H9 (cell line): ENCODE measurements around the gene C17orf50. TPM values are rescaled to one million over a fixed set of nuclear protein-coding genes. Genes with fewer than 3 reads are reported as not detected.
"Not testable (repeated sequence)": the region's sequence is repeated elsewhere in the genome, so short reads cannot be mapped to it uniquely, and the experiment has no call there.

Experiments used
- DNase-seq: peaks from one replicate; pipeline ENCODE4 v3.0.0-alpha.2; 2017
- H2AFZ ChIP-seq: one replicate; pipeline ENCODE4 v1.6.1; 2013; ENCODE audit warnings: mild to moderate bottlenecking, low read length, control low read depth, moderate library complexity
- H2AK5ac ChIP-seq: 2 replicates; pipeline ENCODE4 v1.6.1; 2013; ENCODE audit warnings: low read length, control low read depth, mixed read lengths; ENCODE audit not compliant: insufficient read length
- H2BK120ac ChIP-seq: one replicate; pipeline ENCODE4 v1.6.1; 2013; ENCODE audit warnings: low read depth, mild to moderate bottlenecking, low read length, control low read depth, inconsistent platforms; ENCODE audit not compliant: poor library complexity, severe bottlenecking
- H2BK12ac ChIP-seq: 2 replicates; pipeline ENCODE4 v1.6.1; 2013; ENCODE audit warnings: low read length, control low read depth, mixed read lengths, low read depth; ENCODE audit not compliant: insufficient read length
- H2BK15ac ChIP-seq: 2 replicates; pipeline ENCODE4 v1.6.1; 2013; ENCODE audit warnings: low read depth, low read length, control low read depth
- H2BK20ac ChIP-seq: one replicate; pipeline ENCODE4 v1.6.1; 2013; ENCODE audit warnings: low read depth, mild to moderate bottlenecking, low read length, control low read depth, inconsistent platforms; ENCODE audit not compliant: poor library complexity, severe bottlenecking
- H2BK5ac ChIP-seq: 2 replicates; pipeline ENCODE4 v1.6.1; 2013; ENCODE audit warnings: low read length, control low read depth, mixed read lengths; ENCODE audit not compliant: insufficient read length
- H3K14ac ChIP-seq: 2 replicates; pipeline ENCODE4 v1.6.1; 2013; ENCODE audit warnings: low read length, control low read depth; ENCODE audit not compliant: insufficient read depth
- H3K18ac ChIP-seq: 2 replicates; pipeline ENCODE4 v1.6.1; 2013; ENCODE audit warnings: low read depth, mild to moderate bottlenecking, mixed read lengths, low read length, control low read depth; ENCODE audit not compliant: insufficient read length
- H3K23ac ChIP-seq: 2 replicates; pipeline ENCODE4 v1.6.1; 2013; ENCODE audit warnings: low read length, control low read depth, mixed read lengths, low read depth; ENCODE audit not compliant: insufficient read length
- H3K23me2 ChIP-seq: 2 replicates; pipeline ENCODE4 v1.6.1; 2013; ENCODE audit warnings: low read depth, mild to moderate bottlenecking, mixed read lengths, low read length, control low read depth; ENCODE audit not compliant: insufficient read length, poor library complexity, severe bottlenecking
- H3K27ac ChIP-seq: 2 replicates; pipeline ENCODE4 v1.5.1; 2013; ENCODE audit warnings: low read length, control low read depth, mixed read lengths, low read depth; ENCODE audit not compliant: insufficient read length
- H3K27me3 ChIP-seq: 2 replicates; pipeline ENCODE4 v1.6.1; 2013; ENCODE audit warnings: low read length, control low read depth, inconsistent platforms; ENCODE audit not compliant: insufficient read depth
- H3K4ac ChIP-seq: 2 replicates; pipeline ENCODE4 v1.6.1; 2013; ENCODE audit warnings: low read depth, mild to moderate bottlenecking, control low read depth, inconsistent platforms, low read length, moderate library complexity
- H3K4me1 ChIP-seq: 2 replicates; pipeline ENCODE4 v1.6.1; 2013; ENCODE audit warnings: low read length, control low read depth, inconsistent platforms; ENCODE audit not compliant: insufficient read depth
- H3K4me2 ChIP-seq: 2 replicates; pipeline ENCODE4 v1.6.1; 2013; ENCODE audit warnings: low read length, control low read depth, mixed read lengths; ENCODE audit not compliant: insufficient read length, insufficient read depth
- H3K56ac ChIP-seq: 2 replicates; pipeline ENCODE4 v1.6.1; 2013; ENCODE audit warnings: low read depth, mild to moderate bottlenecking, mixed read lengths, low read length, control low read depth; ENCODE audit not compliant: insufficient read length
- H3K79me1 ChIP-seq: 2 replicates; pipeline ENCODE4 v1.6.1; 2013; ENCODE audit warnings: low read depth, mild to moderate bottlenecking, moderate library complexity, low read length, control low read depth, inconsistent platforms; ENCODE audit not compliant: insufficient read depth, poor library complexity, severe bottlenecking
- H3K79me2 ChIP-seq: 2 replicates; pipeline ENCODE4 v1.6.1; 2013; ENCODE audit warnings: low read length, control low read depth, inconsistent platforms; ENCODE audit not compliant: insufficient read depth
- H3K9ac ChIP-seq: 2 replicates; pipeline ENCODE4 v1.6.1; 2013; ENCODE audit warnings: low read length, control low read depth, mixed read lengths; ENCODE audit not compliant: insufficient read length; ENCODE audit errors: extremely low read depth
- H3K9me3 ChIP-seq: one replicate; pipeline ENCODE4 v1.6.1; 2013; ENCODE audit warnings: low read depth, low read length, inconsistent platforms; ENCODE audit not compliant: control insufficient read depth
- H3T11ph ChIP-seq: one replicate; pipeline ENCODE4 v1.6.1; 2013; ENCODE audit warnings: mild to moderate bottlenecking, low read length, control low read depth, inconsistent platforms
- H4K20me1 ChIP-seq: one replicate; pipeline ENCODE4 v1.6.1; 2013; ENCODE audit not compliant: control insufficient read depth, insufficient read length, insufficient read depth
- H4K5ac ChIP-seq: 2 replicates; pipeline ENCODE4 v1.6.1; 2013; ENCODE audit warnings: low read depth, mild to moderate bottlenecking, mixed read lengths, low read length, control low read depth; ENCODE audit not compliant: insufficient read length
- H4K8ac ChIP-seq: replicated peaks from 2 replicates; pipeline ENCODE4 v1.6.1; 2013; ENCODE audit warnings: low read length, control low read depth, mixed read lengths, low read depth; ENCODE audit not compliant: insufficient read length
- H4K91ac ChIP-seq: 2 replicates; pipeline ENCODE4 v1.6.1; 2013; ENCODE audit warnings: low read depth, mild to moderate bottlenecking, moderate library complexity, mixed read lengths, low read length, control low read depth; ENCODE audit not compliant: insufficient read length
- H3K27ac Mint-ChIP-seq, 3 experiments: 2 replicates in 2 of 3; 3 replicates in 1 of 3; pipeline ENCODE4 v1.8.0; 2020 to 2021; ENCODE audit warnings: mixed read lengths in 3 of 3, mild to moderate bottlenecking in 1 of 3, moderate library complexity in 1 of 3
- H3K27me3 Mint-ChIP-seq: 2 replicates; pipeline ENCODE4 v1.8.0; 2021; ENCODE audit warnings: low read depth, mild to moderate bottlenecking, moderate library complexity, mixed read lengths
- H3K36me3 Mint-ChIP-seq, 3 experiments: 2 replicates in 2 of 3; 3 replicates in 1 of 3; pipeline ENCODE4 v1.8.0; 2020 to 2021; ENCODE audit warnings: low read depth in 3 of 3, mixed read lengths in 3 of 3; ENCODE audit not compliant: insufficient read depth in 1 of 3
- H3K4me1 Mint-ChIP-seq, 2 experiments: 2 replicates each; pipeline ENCODE4 v1.8.0; 2020; ENCODE audit warnings: mixed read lengths in 2 of 2
- H3K4me3 Mint-ChIP-seq, 2 experiments: 2 replicates in 1 of 2; 3 replicates in 1 of 2; pipeline ENCODE4 v1.8.0; 2020 to 2021; ENCODE audit warnings: mild to moderate bottlenecking in 2 of 2, mixed read lengths in 2 of 2, moderate library complexity in 1 of 2
- H3K9me3 Mint-ChIP-seq, 2 experiments: 2 replicates in 1 of 2; 3 replicates in 1 of 2; pipeline ENCODE4 v1.8.0; 2020; ENCODE audit warnings: mild to moderate bottlenecking in 2 of 2, mixed read lengths in 2 of 2, moderate library complexity in 1 of 2
- WGBS: extraction: QIAGEN DNeasy Blood & Tissue Kit; methylation state at CpG from one replicate; pipeline ENCODE4 v1.1.7; 2013; ENCODE audit warnings: missing lambda C conversion rate, low lambda C conversion rate, mixed read lengths; ENCODE audit not compliant: insufficient read length; ENCODE audit errors: extremely low coverage; 5-methylcytosine and 5-hydroxymethylcytosine counted together
- total RNA-seq: library from RNA; stranded (reverse); gene quantifications from 2 replicates; pipeline ENCODE4 v1.2.1, GENCODE V29; 2021
- TF ChIP-seq, protein P1 (sequence below): fragments of 200-600 bp; sonication (generic); conservative IDR thresholded peaks from 3 replicates; pipeline ENCODE4 v1.8.0; 2021; ENCODE audit warnings: antibody characterized with exemption, mild to moderate bottlenecking

The C17orf50 gene
- total RNA-seq, 1 experiment from 2014 or later = not detected

DNA sequence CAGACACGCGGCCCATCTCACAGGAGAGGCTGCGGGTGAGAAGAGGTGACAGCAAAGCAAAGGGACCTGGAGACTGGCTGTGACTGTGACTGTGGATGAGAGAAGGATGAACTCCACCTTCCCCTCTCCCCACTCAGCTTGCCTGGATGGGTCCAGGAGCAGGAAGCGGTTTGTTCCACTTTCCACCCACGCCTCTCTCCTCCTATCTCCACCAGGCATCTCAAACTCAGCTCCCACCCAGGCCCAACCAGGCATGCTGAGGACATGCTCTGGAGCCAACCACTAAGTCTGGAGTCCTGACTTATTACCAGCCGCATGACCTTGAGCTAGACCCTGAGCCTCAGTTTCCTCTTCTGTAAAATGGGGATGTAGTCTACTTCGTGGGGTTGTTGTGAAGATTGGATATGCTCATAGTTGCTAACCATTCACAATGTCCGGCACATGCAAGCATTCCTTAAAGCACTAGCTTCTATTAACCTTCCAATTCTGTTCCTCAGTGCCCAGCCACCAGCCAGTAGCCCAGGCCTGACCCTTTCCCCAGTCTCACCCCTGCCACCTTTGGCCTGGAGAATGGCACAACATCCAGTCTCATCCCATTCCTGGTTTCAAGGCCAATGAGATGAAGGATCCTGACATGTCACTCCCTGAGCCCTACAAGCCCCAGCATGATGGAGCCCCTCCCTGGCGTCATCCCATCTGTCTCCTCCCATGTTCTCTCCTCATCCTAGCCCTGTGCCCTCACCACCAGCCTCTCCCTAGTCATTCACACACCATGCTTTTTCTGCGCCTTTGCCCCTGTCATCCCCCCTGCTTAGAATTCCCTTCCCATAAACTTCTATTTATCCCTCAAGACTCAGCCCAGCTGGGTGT lies 9.9 kb upstream of the C17orf50 start:
- Histone ChIP-seq H3K4me1 (no peaks in the 10 kb centered on the region), H2BK120ac (no peak overlapping the region), H4K20me1 (no peaks in the 10 kb centered on the region), H3K23me2 (no peaks in the 10 kb centered on the region), H3K56ac (no peak overlapping the region), H3K23ac (no peak overlapping the region), H3K9ac (no peak overlapping the region), H2AK5ac (no peak overlapping the region), H2BK20ac (no peak overlapping the region), H2BK5ac (no peak overlapping the region), H3K18ac (no peak overlapping the region), H3K4me2 (peak overlapping the region; percentile 11), H2BK15ac (no peak overlapping the region), H3K14ac (no peak overlapping the region; the same call in 1 of the 2 replicates), H3K4ac (no peak overlapping the region), H3K79me2 (no peaks in the 10 kb centered on the region), H2AFZ (no peak overlapping the region), H4K8ac (no peak overlapping the region), H2BK12ac (no peak overlapping the region), H4K5ac (no peak overlapping the region), H3T11ph (no peak overlapping the region), H3K27me3 (peaks cover 7% of the 10 kb centered on the region; the same call in 1 of the 2 replicates), H3K27ac (no peak overlapping the region), H4K91ac (no peak overlapping the region), H3K9me3 (no peaks in the 10 kb centered on the region), H3K79me1 (no peaks in the 10 kb centered on the region)
- no peaks in the 10 kb centered on the region for H3K36me3 Mint-ChIP-seq
- no peaks in the 10 kb centered on the region; a peak in 2 of 5 replicates for H3K9me3 Mint-ChIP-seq
- peak overlapping the region; percentile 48 to 67; a peak in 2 of 5 replicates for H3K4me3 Mint-ChIP-seq
- no CpG with 5 or more reads among the region's 10 CpGs for WGBS
- H3K27me3 Mint-ChIP-seq = peaks cover 35% of the 10 kb centered on the region
- TF ChIP-seq, protein P1, sequence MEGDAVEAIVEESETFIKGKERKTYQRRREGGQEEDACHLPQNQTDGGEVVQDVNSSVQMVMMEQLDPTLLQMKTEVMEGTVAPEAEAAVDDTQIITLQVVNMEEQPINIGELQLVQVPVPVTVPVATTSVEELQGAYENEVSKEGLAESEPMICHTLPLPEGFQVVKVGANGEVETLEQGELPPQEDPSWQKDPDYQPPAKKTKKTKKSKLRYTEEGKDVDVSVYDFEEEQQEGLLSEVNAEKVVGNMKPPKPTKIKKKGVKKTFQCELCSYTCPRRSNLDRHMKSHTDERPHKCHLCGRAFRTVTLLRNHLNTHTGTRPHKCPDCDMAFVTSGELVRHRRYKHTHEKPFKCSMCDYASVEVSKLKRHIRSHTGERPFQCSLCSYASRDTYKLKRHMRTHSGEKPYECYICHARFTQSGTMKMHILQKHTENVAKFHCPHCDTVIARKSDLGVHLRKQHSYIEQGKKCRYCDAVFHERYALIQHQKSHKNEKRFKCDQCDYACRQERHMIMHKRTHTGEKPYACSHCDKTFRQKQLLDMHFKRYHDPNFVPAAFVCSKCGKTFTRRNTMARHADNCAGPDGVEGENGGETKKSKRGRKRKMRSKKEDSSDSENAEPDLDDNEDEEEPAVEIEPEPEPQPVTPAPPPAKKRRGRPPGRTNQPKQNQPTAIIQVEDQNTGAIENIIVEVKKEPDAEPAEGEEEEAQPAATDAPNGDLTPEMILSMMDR = no peak
- peaks cover 20 to 33% of the 10 kb centered on the region in 2 experiments for H3K4me1 Mint-ChIP-seq
- DNase-seq = no peak
- H3K27ac Mint-ChIP-seq = no peak overlapping the region

DNA sequence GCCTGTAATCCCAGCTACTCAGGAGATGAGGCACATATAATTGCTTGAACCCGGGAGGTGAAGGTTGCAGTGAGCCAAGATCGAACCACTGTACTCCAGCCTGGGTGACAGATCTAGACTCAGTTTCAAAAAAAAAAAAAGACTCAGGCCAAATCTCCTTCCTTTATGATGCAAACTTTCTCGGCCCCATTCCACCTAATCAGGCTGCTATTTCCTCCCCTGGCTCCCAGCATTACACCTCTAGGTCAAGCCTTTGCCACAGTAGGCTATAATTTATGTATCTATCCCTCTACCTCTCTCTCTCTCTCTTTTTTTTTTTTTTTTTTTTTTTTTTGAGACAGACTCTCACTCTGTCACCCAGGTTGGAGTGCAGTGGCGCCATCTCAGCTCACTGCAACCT lies 9.1 kb upstream of the C17orf50 start:
- not testable (repeated sequence) for H2BK5ac ChIP-seq, H4K5ac ChIP-seq, H3K79me1 ChIP-seq, H2BK12ac ChIP-seq, H4K91ac ChIP-seq, H3K4ac ChIP-seq, H3K27ac ChIP-seq, H3K27me3 ChIP-seq, H3K14ac ChIP-seq, H2AFZ ChIP-seq, H3T11ph ChIP-seq, H3K9me3 ChIP-seq, H3K36me3 Mint-ChIP-seq, H2BK20ac ChIP-seq, H2BK120ac ChIP-seq, H3K4me3 Mint-ChIP-seq, H2BK15ac ChIP-seq, H3K4me1 ChIP-seq, H4K8ac ChIP-seq, DNase-seq, H3K4me2 ChIP-seq, H3K9me3 Mint-ChIP-seq, H3K9ac ChIP-seq, H3K27ac Mint-ChIP-seq, H3K18ac ChIP-seq, H2AK5ac ChIP-seq, H3K56ac ChIP-seq, H3K79me2 ChIP-seq, H3K23ac ChIP-seq, H3K23me2 ChIP-seq, H4K20me1 ChIP-seq
- H3K4me1 Mint-ChIP-seq = peaks cover 20 to 33% of the 10 kb centered on the region in 2 experiments
- H3K27me3 Mint-ChIP-seq = peaks cover 35% of the 10 kb centered on the region
- WGBS = no CpG with 5 or more reads among the region's 4 CpGs
